Esophagus muscularis mucosa (tissue), 4 donors: ENCODE measurements around the gene CACFD1.

Experiments
- CTCF ChIP-seq, 3 experiments: fragments of 200-600 bp in 2 of 3; fragments of 450-650 bp in 1 of 3; sonication (generic) in 2 of 3; IDR thresholded peaks; one replicate each; pipeline ENCODE4 v1.5.1; 2017 to 2019; ENCODE audit warnings: antibody characterized with exemption in 3 of 3, mild to moderate bottlenecking in 2 of 3, moderate library complexity in 1 of 3
- EP300 ChIP-seq: sonication (generic); formaldehyde crosslinking; IDR thresholded peaks from one replicate; pipeline ENCODE4 v1.6.1; 2017; ENCODE audit warnings: antibody characterized with exemption
- POLR2A ChIP-seq: fragments of 450-650 bp; IDR thresholded peaks from one replicate; pipeline ENCODE4 v1.6.1; 2017; ENCODE audit warnings: antibody characterized with exemption, moderate library complexity, mild to moderate bottlenecking, low read depth

GRCh38 chr9:133420392-133420827 lies 39.4 kb upstream of the CACFD1 start:
- no peak for TF ChIP-seq POLR2A
- TF ChIP-seq EP300: no peak
- TF ChIP-seq CTCF (IDR thresholded peaks at IDR 0.05): no peak
